PC-3 (cell line): ENCODE measurements around the gene ARHGAP24. TPM values are rescaled to one million over a fixed set of nuclear protein-coding genes. Genes with fewer than 3 reads are reported as not detected.

Experiments used
- ATAC-seq: fragments of 200-7000 bp; cut with Tn5 transposase; 2 replicates; pipeline ENCODE4 v1.9.1; 2020; ENCODE audit warnings: mild to moderate bottlenecking, moderate library complexity
- BruUV-seq: library from RNA; stranded (reverse); fragments of 400-500 nt; replicated peaks from 2 replicates; lab custom pipeline; 2021; lab: Mats Ljungman, UMichigan
- CTCF ChIA-PET: fragments of 300-600 bp; sonication (Branson Sonifier 250); formaldehyde crosslinking; loops from one replicate; lab custom pipeline; 2022; ENCODE audit warnings: antibody characterized with exemption; lab: Charles Lee
- POLR2A ChIA-PET: fragments of 300-600 bp; sonication (Branson Sonifier 250); formaldehyde crosslinking; loops from one replicate; lab custom pipeline; 2022; ENCODE audit warnings: antibody characterized with exemption; ENCODE audit not compliant: unreplicated experiment; lab: Charles Lee
- DNase-seq: peaks from one replicate; pipeline ENCODE4 v3.0.0-alpha.2; 2015
- H2AFZ ChIP-seq: fragments of 300-600 bp; sonication (generic); 2 replicates; pipeline ENCODE4 v1.6.0; 2016; ENCODE audit warnings: antibody characterized with exemption, low read length
- H3F3A ChIP-seq: fragments of 300-600 bp; sonication (generic); one replicate; pipeline ENCODE4 v1.6.0; 2017; ENCODE audit warnings: antibody characterized with exemption, low read length, control low read depth, mild to moderate bottlenecking; ENCODE audit not compliant: unreplicated experiment
- H3K27ac ChIP-seq: fragments of 300-600 bp; sonication (generic); 2 replicates; pipeline ENCODE4 v1.5.1; 2016; ENCODE audit warnings: mild to moderate bottlenecking, low read length
- H3K27me3 ChIP-seq: fragments of 300-600 bp; sonication (generic); 2 replicates; pipeline ENCODE4 v1.6.1; 2016; ENCODE audit warnings: low read length, mixed read lengths
- H3K36me3 ChIP-seq: fragments of 300-600 bp; sonication (generic); 2 replicates; pipeline ENCODE4 v1.6.1; 2016; ENCODE audit warnings: low read depth, mixed run types, low read length, mixed read lengths
- H3K4me1 ChIP-seq: fragments of 300-600 bp; sonication (generic); 2 replicates; pipeline ENCODE4 v1.5.1; 2016; ENCODE audit warnings: low read length; ENCODE audit not compliant: insufficient read depth
- H3K4me2 ChIP-seq: fragments of 300-600 bp; sonication (generic); 2 replicates; pipeline ENCODE4 v1.6.0; 2016; ENCODE audit warnings: low read length
- H3K4me3 ChIP-seq: fragments of 300-600 bp; sonication (generic); 2 replicates; pipeline ENCODE4 v1.5.1; 2016; ENCODE audit warnings: mild to moderate bottlenecking, low read length, mixed read lengths
- H3K79me2 ChIP-seq: fragments of 300-600 bp; sonication (generic); 2 replicates; pipeline ENCODE4 v1.6.1; 2017; ENCODE audit warnings: low read length, mixed read lengths
- H3K9ac ChIP-seq: fragments of 300-600 bp; sonication (generic); 2 replicates; pipeline ENCODE4 v1.6.0; 2016; ENCODE audit warnings: mild to moderate bottlenecking, low read length
- H3K9me2 ChIP-seq: fragments of 300-600 bp; sonication (generic); replicated peaks from 2 replicates; pipeline ENCODE4 v1.6.1; 2016; ENCODE audit warnings: mixed run types, low read length, mixed read lengths
- H3K9me3 ChIP-seq: fragments of 300-600 bp; sonication (generic); 2 replicates; pipeline ENCODE4 v1.6.1; 2016; ENCODE audit warnings: low read length, mixed read lengths
- H4K20me1 ChIP-seq: fragments of 300-600 bp; sonication (generic); 2 replicates; pipeline ENCODE4 v1.6.1; 2016; ENCODE audit warnings: low read length, mixed read lengths
- EZH2 ChIP-seq: fragments of 300-600 bp; sonication (generic); IDR thresholded peaks from one replicate; pipeline ENCODE4 v1.6.1; 2017; ENCODE audit warnings: antibody characterized with exemption, mild to moderate bottlenecking, low read length; ENCODE audit not compliant: unreplicated experiment
- EZH2phosphoT487 ChIP-seq: fragments of 300-600 bp; sonication (generic); IDR thresholded peaks from 2 replicates; pipeline ENCODE4 v1.6.1; 2018; ENCODE audit warnings: mild to moderate bottlenecking, antibody characterized with exemption, low read length, borderline replicate concordance
- intact Hi-C: fragments of 100-400 bp; cut with micrococcal nuclease; formaldehyde crosslinking; loops from 2 replicates; pipeline ENCODE4 v1.9.0; 2023
- microRNA-seq: library from miRNA; unstranded; fragments of <30 nt; microRNA quantifications from one replicate; pipeline ENCODE4 v1.1.0, GENCODE V29; 2020; ENCODE audit not compliant: unreplicated experiment
- total RNA-seq: library from RNA; depleted of rRNA; stranded (reverse); fragments of >200 nt; gene quantifications from 2 replicates; pipeline ENCODE4 v1.2.3, GENCODE V29; 2014
- TF ChIP-seq, protein P1 (sequence below): fragments of 300-600 bp; sonication (generic); conservative IDR thresholded peaks from 2 replicates; pipeline ENCODE4 v1.5.1; 2017; ENCODE audit warnings: antibody characterized with exemption, low read depth, mild to moderate bottlenecking, low read length

ARHGAP24 gene
- total RNA-seq, 1 experiment from 2014 or later, result 7.4 TPM

GRCh38 chr4:86048426-86048825, 573.5 kb downstream of the ARHGAP24 start:
- H3K9me3 ChIP-seq, result no peaks in the 10 kb centered on the region
- intact Hi-C loops, result loop anchor here (10.0 kb wide), 2 partner anchors 176 to 224 kb away; no protein-coding TSS in a partner anchor
- no peak overlapping the region for H3K9ac ChIP-seq
- no peaks in the 10 kb centered on the region for H3K36me3 ChIP-seq
- no peaks in the 10 kb centered on the region for H4K20me1 ChIP-seq
- H3K4me2 ChIP-seq, result 0 out of 2 replicates have a peak overlapping the region, but pooled peaks have one; percentile 39
- no peaks in the 10 kb centered on the region for H3K9me2 ChIP-seq
- no peaks in the 10 kb centered on the region for H3K27me3 ChIP-seq
- H3F3A ChIP-seq, result no peaks in the 10 kb centered on the region
- peaks cover 10% of the 10 kb centered on the region for H3K4me1 ChIP-seq
- no TSS peak for BruUV-seq
- DNase-seq (peak; percentile 69), ATAC-seq (peak; percentile 58)
- H3K79me2 ChIP-seq, result no peaks in the 10 kb centered on the region
- no peak overlapping the region for H3K27ac ChIP-seq
- ChIA-PET POLR2A (no interaction called here), CTCF (no interaction called here)
- no peak overlapping the region for H3K4me3 ChIP-seq
- TF ChIP-seq EZH2phosphoT487, result no peak
- TF ChIP-seq, protein P1, sequence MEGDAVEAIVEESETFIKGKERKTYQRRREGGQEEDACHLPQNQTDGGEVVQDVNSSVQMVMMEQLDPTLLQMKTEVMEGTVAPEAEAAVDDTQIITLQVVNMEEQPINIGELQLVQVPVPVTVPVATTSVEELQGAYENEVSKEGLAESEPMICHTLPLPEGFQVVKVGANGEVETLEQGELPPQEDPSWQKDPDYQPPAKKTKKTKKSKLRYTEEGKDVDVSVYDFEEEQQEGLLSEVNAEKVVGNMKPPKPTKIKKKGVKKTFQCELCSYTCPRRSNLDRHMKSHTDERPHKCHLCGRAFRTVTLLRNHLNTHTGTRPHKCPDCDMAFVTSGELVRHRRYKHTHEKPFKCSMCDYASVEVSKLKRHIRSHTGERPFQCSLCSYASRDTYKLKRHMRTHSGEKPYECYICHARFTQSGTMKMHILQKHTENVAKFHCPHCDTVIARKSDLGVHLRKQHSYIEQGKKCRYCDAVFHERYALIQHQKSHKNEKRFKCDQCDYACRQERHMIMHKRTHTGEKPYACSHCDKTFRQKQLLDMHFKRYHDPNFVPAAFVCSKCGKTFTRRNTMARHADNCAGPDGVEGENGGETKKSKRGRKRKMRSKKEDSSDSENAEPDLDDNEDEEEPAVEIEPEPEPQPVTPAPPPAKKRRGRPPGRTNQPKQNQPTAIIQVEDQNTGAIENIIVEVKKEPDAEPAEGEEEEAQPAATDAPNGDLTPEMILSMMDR, result no peak
- TF ChIP-seq EZH2, result no peak
- no peak overlapping the region for H2AFZ ChIP-seq

- Histone ChIP-seq H2AFZ (no peak overlapping the region), H3K4me1 (peaks cover 7% of the 10 kb centered on the region), H3K4me2 (no peak overlapping the region), H3K27ac (no peak overlapping the region), H3K9ac (no peak overlapping the region), H3K9me3 (no peaks in the 10 kb centered on the region), H3F3A (no peaks in the 10 kb centered on the region), H3K79me2 (no peaks in the 10 kb centered on the region), H4K20me1 (no peaks in the 10 kb centered on the region), H3K36me3 (no peaks in the 10 kb centered on the region), H3K27me3 (no peaks in the 10 kb centered on the region), H3K9me2 (no peaks in the 10 kb centered on the region), H3K4me3 (no peak overlapping the region)
- ATAC-seq, result no peak
- TF ChIP-seq EZH2, result no peak
- no peak for TF ChIP-seq EZH2phosphoT487
- TF ChIP-seq, protein P1, result no peak
- BruUV-seq, result no TSS peak
- ChIA-PET POLR2A (no interaction called here), CTCF (no interaction called here)
- DNase-seq, result no peak
- intact Hi-C loops, result no loop called here
Observed at GRCh38 chr4:86050496-86050895, 575.5 kb downstream of the ARHGAP24 start.

Small RNAs within 50 kb of the gene (microRNA-seq; reads per million reads assigned to microRNA genes)
- gene MIR4451, result 1.8 reads per million
